ENCODE data around the gene NUMA1. TPM values are rescaled to one million over a fixed set of nuclear protein-coding genes. Genes with fewer than 3 reads are reported as not detected.

Gene NUMA1, protein sequence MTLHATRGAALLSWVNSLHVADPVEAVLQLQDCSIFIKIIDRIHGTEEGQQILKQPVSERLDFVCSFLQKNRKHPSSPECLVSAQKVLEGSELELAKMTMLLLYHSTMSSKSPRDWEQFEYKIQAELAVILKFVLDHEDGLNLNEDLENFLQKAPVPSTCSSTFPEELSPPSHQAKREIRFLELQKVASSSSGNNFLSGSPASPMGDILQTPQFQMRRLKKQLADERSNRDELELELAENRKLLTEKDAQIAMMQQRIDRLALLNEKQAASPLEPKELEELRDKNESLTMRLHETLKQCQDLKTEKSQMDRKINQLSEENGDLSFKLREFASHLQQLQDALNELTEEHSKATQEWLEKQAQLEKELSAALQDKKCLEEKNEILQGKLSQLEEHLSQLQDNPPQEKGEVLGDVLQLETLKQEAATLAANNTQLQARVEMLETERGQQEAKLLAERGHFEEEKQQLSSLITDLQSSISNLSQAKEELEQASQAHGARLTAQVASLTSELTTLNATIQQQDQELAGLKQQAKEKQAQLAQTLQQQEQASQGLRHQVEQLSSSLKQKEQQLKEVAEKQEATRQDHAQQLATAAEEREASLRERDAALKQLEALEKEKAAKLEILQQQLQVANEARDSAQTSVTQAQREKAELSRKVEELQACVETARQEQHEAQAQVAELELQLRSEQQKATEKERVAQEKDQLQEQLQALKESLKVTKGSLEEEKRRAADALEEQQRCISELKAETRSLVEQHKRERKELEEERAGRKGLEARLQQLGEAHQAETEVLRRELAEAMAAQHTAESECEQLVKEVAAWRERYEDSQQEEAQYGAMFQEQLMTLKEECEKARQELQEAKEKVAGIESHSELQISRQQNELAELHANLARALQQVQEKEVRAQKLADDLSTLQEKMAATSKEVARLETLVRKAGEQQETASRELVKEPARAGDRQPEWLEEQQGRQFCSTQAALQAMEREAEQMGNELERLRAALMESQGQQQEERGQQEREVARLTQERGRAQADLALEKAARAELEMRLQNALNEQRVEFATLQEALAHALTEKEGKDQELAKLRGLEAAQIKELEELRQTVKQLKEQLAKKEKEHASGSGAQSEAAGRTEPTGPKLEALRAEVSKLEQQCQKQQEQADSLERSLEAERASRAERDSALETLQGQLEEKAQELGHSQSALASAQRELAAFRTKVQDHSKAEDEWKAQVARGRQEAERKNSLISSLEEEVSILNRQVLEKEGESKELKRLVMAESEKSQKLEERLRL (N-terminal part only)
- total RNA-seq: 100 to 1,000 TPM; 181 to 216 TPM

DNA sequence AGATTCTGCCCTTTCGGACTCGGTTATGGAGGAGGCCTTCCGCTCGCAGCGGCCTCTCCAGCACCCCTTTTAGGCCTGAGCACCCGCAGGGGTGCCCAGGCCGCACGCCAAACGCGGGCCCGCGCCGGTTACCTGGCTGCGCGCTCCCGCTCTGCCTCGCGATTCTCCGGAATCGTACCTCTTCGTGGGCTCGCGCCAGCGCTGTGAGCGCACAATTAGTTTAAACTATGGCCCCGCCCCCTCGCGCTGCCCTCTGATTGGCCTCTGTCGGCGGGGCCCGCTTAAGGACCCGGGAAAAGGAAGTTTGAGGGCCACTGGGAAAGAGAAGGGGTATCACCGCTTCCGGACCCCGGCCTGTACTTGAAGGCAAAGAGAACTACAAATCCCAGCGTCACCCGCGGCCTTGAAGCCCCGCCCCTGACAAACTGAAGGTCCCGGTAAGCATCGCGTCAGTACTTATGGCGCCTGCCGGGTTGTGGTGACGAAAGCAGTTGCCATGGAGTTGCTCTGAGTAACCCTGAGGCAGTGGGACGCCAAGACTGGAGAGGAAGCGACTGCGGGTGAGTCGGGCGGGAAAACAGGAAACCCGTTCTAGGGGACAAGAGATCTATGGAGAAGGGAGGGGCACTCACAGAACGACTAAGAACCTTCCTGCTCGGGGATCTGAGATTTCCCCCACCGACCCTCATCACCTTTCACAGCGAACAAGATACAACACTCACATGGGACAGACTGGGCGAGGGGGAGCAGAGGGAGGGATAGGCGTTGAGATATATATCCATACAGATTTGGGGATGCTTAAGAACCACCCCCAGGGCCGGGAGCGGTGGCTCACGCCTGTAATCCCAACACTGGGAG, at the start of gene NUMA1, which contains the start of gene LRRC51:
Gene NUMA1, minus strand, starts transcription at position 217 of the 858 bp plus-strand sequence. CDS start 44,599 bp downstream, outside the sequence.
Gene LRRC51, plus strand, starts transcription at position 525 of the 858 bp plus-strand sequence. CDS start 8,234 bp downstream, outside the sequence.
- Mint-ChIP-seq H3K9me3 (no peaks in the 10 kb centered on the region), H3K36me3 (no peaks in the 10 kb centered on the region), H3K27ac (peak within 1 kb of the TSS; percentile 89 to 95), H3K27me3 (no peaks in the 10 kb centered on the region), H3K4me3 (peak within 1 kb of the TSS; percentile 92), H3K4me1 (ENCODE audit: low read depth in 2 of 2) (peaks cover 41 to 46% of the 10 kb centered on the region in 2 donors)
- ATAC-seq: peak; percentile 97 to 98
- DNase-seq (ENCODE audit: low spot score): peak; percentile 99

DNA sequence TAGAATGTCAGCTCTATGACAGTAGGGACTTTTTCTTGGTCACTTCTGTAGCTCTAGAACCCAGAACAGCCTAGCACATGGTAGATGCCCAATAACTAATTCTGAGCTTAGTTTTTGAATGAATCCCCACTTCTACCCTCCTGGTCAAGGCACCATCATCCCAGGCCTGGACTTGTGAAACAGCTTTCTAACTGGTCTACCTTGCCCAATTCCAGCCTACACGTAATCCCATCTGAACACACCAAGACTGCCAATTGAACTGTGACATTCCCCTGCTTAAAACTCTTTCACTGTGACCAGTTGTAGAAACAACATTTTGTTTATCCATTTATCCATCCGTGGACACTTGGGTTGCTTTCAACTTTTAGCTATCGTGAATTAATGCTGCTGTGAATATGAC, 49.0 kb upstream of the NUMA1 start:
- ATAC-seq: no peak
- no peak overlapping the region for H3K27ac Mint-ChIP-seq
- H3K9me3 Mint-ChIP-seq: peaks cover 4% of the 10 kb centered on the region

DNA sequence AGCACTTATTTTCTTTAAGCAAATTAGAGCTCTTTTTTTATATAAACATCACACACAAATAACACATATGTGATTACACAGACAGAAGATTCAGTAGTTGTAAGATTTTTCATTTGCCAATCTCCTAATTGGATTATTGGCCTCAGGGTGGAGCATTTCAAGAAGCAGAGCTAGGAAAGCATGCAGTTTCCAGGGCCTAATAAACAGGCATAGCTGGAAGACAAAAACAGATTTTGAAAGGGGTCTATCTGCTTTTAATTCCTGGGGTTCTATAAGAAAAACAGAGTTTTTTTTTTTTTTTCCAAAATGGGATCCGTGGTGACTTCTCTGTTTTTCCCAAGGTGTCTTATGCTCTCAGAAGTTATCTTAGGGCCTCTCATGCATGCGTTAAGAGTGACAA, 47.6 kb upstream of the NUMA1 start:
- Mint-ChIP-seq H3K36me3 (peaks cover 13% of the 10 kb centered on the region), H3K4me1 (ENCODE audit: low read depth in 2 of 2) (no peaks in the 10 kb centered on the region), H3K27ac (no peak overlapping the region), H3K27me3 (peaks cover 13 to 18% of the 10 kb centered on the region in 2 donors), H3K4me3 (no peak overlapping the region), H3K9me3 (peaks cover 4% of the 10 kb centered on the region)
- ATAC-seq (no peak), DNase-seq (ENCODE audit: low spot score) (no peak)

More for the DNA sequence above, 49.0 kb upstream of the NUMA1 start:
- Mint-ChIP-seq H3K27me3 (peaks cover 19 to 21% of the 10 kb centered on the region in 2 donors), H3K4me1 (ENCODE audit: low read depth in 2 of 2) (no peaks in the 10 kb centered on the region), H3K4me3 (no peak overlapping the region), H3K36me3 (peaks cover 13% of the 10 kb centered on the region)
- DNase-seq (ENCODE audit: low spot score): no peak

DNA sequence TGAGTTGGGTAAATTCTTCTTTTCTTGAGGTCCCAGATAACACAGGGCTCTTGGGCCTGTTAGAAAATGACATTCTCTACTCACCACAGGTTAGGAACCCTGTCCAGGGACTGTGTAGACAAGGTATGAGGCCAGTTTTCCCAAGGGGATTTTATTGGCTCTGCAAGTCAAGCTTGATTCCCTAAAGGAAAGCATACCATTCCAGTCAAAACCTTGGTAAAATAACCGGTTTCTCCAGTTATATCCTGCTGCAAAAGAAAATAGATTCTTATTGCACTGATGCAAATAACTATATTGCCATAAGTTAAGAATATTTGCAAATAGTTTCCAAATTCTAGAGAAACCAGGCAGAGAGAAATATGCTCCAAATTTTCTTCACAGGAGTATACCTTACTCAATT, 45.6 kb upstream of the NUMA1 start:
- DNase-seq (ENCODE audit: low spot score): no peak
- H3K27me3 Mint-ChIP-seq: peaks cover 16% of the 10 kb centered on the region in 2 donors

DNA sequence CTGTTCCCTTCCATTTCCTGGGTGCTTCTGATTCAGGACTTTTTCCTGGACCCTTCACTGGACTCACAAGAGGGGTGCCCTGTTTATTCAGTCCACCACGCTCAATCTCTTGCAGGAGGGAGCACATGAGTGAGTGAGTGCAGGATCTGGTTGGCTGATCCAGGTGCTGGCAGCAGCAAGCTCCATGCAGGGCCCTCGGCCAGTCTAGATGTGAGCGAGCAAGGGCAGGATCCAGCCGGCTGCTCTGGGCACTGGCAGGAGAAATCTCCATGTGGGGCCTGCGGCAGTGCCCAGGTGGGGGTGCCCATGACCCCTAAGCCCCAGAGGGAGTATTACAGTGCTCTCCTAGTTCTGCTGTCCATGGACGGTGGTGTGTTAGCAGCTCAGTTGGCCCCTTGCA, 43.7 kb upstream of the NUMA1 start:
- Mint-ChIP-seq H3K4me3 (no peak overlapping the region), H3K9me3 (peaks cover 4% of the 10 kb centered on the region), H3K36me3 (peaks cover 9% of the 10 kb centered on the region), H3K4me1 (ENCODE audit: low read depth in 2 of 2) (no peaks in the 10 kb centered on the region), H3K27ac (no peak overlapping the region), H3K27me3 (peaks cover 13% of the 10 kb centered on the region in 2 donors)
- ATAC-seq (no peak), DNase-seq (ENCODE audit: low spot score) (no peak)

More for the DNA sequence above, 45.6 kb upstream of the NUMA1 start:
- no peaks in the 10 kb centered on the region for H3K4me1 Mint-ChIP-seq (ENCODE audit: low read depth in 2 of 2)
- peaks cover 4% of the 10 kb centered on the region for H3K9me3 Mint-ChIP-seq
- H3K4me3 Mint-ChIP-seq: no peak overlapping the region
- H3K27ac Mint-ChIP-seq: no peak overlapping the region
- ATAC-seq: no peak
- peaks cover 13% of the 10 kb centered on the region for H3K36me3 Mint-ChIP-seq

DNA sequence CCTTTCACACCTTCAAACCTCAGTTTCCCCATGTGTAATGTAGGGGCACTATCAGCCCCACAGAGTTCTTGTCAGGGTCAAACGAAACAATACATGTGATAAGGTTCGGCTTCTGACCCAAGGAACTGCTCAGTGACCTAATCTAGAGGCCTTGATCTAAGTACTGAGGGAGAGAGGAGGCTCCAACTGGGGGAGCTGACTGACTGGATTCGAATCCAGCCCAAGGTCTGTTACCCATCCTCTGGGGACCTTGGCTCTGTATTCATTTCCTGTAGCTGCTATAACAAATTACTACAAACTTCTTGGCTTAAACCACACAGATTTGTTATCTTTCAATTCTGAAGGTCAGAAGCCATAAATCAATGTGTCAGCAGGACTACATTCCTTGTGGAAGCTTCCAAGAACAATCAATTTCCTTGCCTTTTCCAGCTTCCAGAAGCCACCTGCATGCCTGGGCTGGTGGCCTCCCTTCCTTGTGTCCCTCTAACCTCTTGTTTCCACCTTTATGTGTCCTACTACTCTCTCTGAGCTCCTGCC, 42.8 kb upstream of the NUMA1 start:
- ATAC-seq: no peak
- H3K9me3 Mint-ChIP-seq: no peaks in the 10 kb centered on the region
- no peaks in the 10 kb centered on the region for H3K4me1 Mint-ChIP-seq (ENCODE audit: low read depth in 2 of 2)
- H3K4me3 Mint-ChIP-seq: no peak overlapping the region
- peaks cover under 1% of the 10 kb centered on the region for H3K36me3 Mint-ChIP-seq
- H3K27ac Mint-ChIP-seq: no peak overlapping the region
- no peak for DNase-seq (ENCODE audit: low spot score)
- peaks cover 6 to 8% of the 10 kb centered on the region in 2 donors for H3K27me3 Mint-ChIP-seq

DNA sequence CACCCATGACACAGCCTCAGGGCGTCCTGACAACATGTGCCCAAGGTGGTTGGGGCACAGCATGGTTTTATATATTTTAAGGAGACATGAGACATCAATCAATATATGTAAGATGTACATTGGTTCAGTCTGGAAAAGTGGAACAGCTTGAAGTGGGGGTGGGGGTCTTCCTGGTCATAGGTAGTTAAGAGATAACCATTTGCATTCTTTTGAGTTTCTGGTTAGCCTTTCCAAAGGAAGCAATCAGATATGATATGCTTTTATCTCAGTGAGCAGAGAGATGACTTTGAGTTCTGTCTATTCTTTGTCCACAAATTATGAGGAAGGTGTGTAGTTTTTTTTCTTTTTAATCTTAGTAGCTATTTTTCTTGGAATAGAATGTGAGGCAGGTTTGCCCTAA, 42.3 kb upstream of the NUMA1 start:
- Mint-ChIP-seq H3K4me3 (no peak overlapping the region), H3K4me1 (ENCODE audit: low read depth in 2 of 2) (no peaks in the 10 kb centered on the region), H3K27me3 (peaks cover 6 to 8% of the 10 kb centered on the region in 2 donors), H3K36me3 (no peaks in the 10 kb centered on the region), H3K27ac (no peak overlapping the region), H3K9me3 (no peaks in the 10 kb centered on the region)
- no peak for DNase-seq (ENCODE audit: low spot score)
- no peak for ATAC-seq

DNA sequence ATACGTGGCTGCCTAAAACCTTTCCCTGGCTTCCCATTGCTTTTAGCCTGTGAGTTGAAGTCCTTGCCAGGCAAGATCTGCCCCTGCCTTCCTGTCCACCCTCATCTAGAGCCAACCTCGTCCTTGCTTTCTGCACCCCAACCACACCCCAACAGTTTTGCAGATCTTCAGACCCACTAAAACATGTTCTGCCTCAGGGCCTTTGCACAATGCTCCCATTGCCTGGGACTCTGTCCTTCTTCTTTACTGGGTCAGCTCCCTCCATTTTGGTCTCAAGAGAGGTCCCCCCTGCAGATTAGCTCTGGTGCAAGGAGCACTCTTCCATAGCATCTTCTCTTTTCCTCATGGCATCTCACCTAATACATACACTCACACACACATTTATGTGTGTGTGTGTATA, 40.6 kb upstream of the NUMA1 start:
- ATAC-seq: no peak
- Mint-ChIP-seq H3K4me3 (no peak overlapping the region), H3K27me3 (peaks cover 6 to 13% of the 10 kb centered on the region in 2 donors), H3K9me3 (no peaks in the 10 kb centered on the region), H3K36me3 (no peaks in the 10 kb centered on the region), H3K27ac (no peak overlapping the region), H3K4me1 (ENCODE audit: low read depth in 2 of 2) (no peaks in the 10 kb centered on the region)
- no peak for DNase-seq (ENCODE audit: low spot score)

DNA sequence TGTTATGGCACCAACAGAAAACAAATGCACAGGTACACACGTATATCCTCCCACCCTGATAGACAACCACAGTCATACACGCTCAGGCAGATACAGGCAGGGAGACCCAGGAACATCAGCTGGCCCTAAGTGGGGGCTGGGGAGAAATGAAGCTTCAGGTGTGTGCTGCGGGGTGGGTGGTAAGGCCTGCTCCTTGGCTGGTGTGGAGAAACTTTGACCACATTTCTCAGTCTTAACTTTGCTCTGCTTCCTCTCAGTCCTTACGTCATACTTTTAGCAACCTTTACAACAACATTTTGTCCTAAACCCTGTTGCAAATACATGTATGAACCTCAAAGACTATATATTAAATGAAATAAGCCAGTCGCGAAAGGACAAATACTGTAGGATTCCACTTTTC, 38.9 kb upstream of the NUMA1 start:
- Mint-ChIP-seq H3K27ac (no peak overlapping the region), H3K4me1 (ENCODE audit: low read depth in 2 of 2) (no peaks in the 10 kb centered on the region), H3K27me3 (peaks cover 11 to 16% of the 10 kb centered on the region in 2 donors), H3K4me3 (no peak overlapping the region), H3K36me3 (no peaks in the 10 kb centered on the region), H3K9me3 (no peaks in the 10 kb centered on the region)
- ATAC-seq (no peak), DNase-seq (ENCODE audit: low spot score) (no peak)

DNA sequence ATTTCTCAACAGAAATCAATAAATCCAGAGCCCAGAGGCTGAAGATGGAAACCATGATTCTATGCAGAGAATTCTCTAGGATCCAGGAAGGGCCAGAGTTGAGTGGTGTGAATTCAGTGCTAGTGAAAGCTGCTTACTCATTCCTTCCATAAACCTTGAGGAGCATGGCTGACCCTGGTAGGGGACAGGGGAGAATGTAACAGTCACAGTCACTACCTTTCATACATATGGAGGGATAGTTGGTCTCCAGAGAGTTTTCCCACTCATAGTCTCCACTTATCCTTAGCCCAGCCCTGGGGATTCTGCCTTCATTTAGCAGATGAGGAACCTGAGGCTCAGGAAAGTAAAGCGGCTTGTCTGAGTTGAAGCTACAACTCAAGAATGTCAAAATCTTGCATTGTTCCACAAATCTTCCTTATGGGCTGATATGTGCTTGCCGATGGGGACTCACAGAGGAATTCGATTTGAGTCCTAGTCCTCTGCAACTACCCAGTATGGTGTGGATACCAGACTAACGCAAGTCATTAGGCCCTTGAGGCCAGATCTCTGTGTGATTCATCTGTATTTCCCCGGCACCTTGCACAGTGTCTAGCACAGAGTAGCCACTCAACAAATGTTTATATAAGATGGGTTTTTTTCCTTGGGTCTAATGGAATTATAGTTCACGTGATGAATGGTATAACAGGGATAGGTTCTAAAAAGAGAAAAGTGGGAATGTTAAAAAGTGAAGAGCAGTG, 35.8 kb upstream of the NUMA1 start:
- ATAC-seq: no peak
- DNase-seq (ENCODE audit: low spot score): no peak
- H3K4me3 Mint-ChIP-seq: no peak overlapping the region
- H3K4me1 Mint-ChIP-seq (ENCODE audit: low read depth in 2 of 2): peaks cover 15 to 21% of the 10 kb centered on the region in 2 donors
- H3K27me3 Mint-ChIP-seq: peaks cover 15 to 16% of the 10 kb centered on the region in 2 donors
- no peaks in the 10 kb centered on the region for H3K36me3 Mint-ChIP-seq
- H3K9me3 Mint-ChIP-seq: no peaks in the 10 kb centered on the region
- no peak overlapping the region for H3K27ac Mint-ChIP-seq

DNA sequence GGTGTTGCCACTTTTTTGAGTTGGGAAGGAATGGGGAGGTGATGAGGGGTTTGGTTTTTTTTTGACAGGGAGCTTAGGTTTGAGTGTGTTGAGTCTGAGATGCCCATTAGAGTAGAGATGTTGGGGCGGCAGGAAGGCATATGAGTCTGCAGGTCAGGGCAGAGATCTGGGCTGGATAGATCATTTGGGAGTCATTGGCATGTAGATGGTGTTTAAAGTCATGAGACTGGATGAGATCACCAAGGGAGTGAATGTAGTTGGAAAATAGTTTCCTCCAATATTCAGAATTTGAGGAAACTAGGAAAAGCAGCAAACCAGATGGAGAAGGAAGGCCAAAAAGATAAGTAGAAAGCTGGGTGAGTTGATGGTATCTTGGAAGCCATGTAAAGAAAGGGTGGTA, 34.2 kb upstream of the NUMA1 start:
- Mint-ChIP-seq H3K4me3 (no peak overlapping the region), H3K27ac (peak overlapping the region in 1 of 2 donors; percentile 94), H3K36me3 (peaks cover 6% of the 10 kb centered on the region), H3K9me3 (no peaks in the 10 kb centered on the region), H3K27me3 (peaks cover 10 to 12% of the 10 kb centered on the region in 2 donors), H3K4me1 (ENCODE audit: low read depth in 2 of 2) (peaks cover 21 to 30% of the 10 kb centered on the region in 2 donors)
- ATAC-seq: no peak
- DNase-seq (ENCODE audit: low spot score): no peak

Measured in natural killer cell treated with Interleukin-12 subunit alpha and Interleukin-12 subunit beta and Interleukin-15 and Interleukin-18, amount 100 ng/mL, for 72 hours (primary cell).